Glutamatergic neuron (in vitro differentiated cells): ENCODE measurements around the gene MEIS1. TPM values are rescaled to one million over a fixed set of nuclear protein-coding genes. Genes with fewer than 3 reads are reported as not detected.

Experiments used
- DNase-seq: peaks from one replicate; pipeline ENCODE4 v3.0.0; 2022
- H3K27ac Mint-ChIP-seq: one replicate; pipeline ENCODE4 v1.8.0; 2020; ENCODE audit warnings: mild to moderate bottlenecking, mixed read lengths, inconsistent platforms; ENCODE audit not compliant: unreplicated experiment
- H3K27me3 Mint-ChIP-seq: one replicate; pipeline ENCODE4 v1.8.0; 2020; ENCODE audit warnings: mild to moderate bottlenecking, moderate library complexity, mixed read lengths, inconsistent platforms; ENCODE audit not compliant: unreplicated experiment
- H3K36me3 Mint-ChIP-seq: one replicate; pipeline ENCODE4 v1.8.0; 2020; ENCODE audit warnings: mild to moderate bottlenecking, mixed read lengths, inconsistent platforms; ENCODE audit not compliant: unreplicated experiment
- H3K4me1 Mint-ChIP-seq: one replicate; pipeline ENCODE4 v1.8.0; 2020; ENCODE audit warnings: mild to moderate bottlenecking, low read depth, mixed read lengths, inconsistent platforms; ENCODE audit not compliant: unreplicated experiment
- H3K4me3 Mint-ChIP-seq: one replicate; pipeline ENCODE4 v1.8.0; 2020; ENCODE audit warnings: mild to moderate bottlenecking, mixed read lengths, inconsistent platforms; ENCODE audit not compliant: unreplicated experiment
- H3K9me3 Mint-ChIP-seq: one replicate; pipeline ENCODE4 v1.8.0; 2020; ENCODE audit warnings: mild to moderate bottlenecking, moderate library complexity, mixed read lengths, inconsistent platforms; ENCODE audit not compliant: unreplicated experiment
- total RNA-seq: library from RNA; stranded (reverse); fragmentation: NEBNext Ultra II Directional; extraction: Animal tissue kit (Norgen Biotek cat#: 25700); gene quantifications from one replicate; pipeline ENCODE4 v1.2.1, GENCODE V29; 2021; ENCODE audit not compliant: unreplicated experiment
- TF ChIP-seq, protein P1 (sequence below): fragments of 200-600 bp; sonication (generic); IDR thresholded peaks from one replicate; pipeline ENCODE4 v1.5.0; 2021; ENCODE audit not compliant: partially characterized antibody, unreplicated experiment

Gene MEIS1
- total RNA-seq, 1 donor from 2014 or later, result 4.8 TPM

DNA sequence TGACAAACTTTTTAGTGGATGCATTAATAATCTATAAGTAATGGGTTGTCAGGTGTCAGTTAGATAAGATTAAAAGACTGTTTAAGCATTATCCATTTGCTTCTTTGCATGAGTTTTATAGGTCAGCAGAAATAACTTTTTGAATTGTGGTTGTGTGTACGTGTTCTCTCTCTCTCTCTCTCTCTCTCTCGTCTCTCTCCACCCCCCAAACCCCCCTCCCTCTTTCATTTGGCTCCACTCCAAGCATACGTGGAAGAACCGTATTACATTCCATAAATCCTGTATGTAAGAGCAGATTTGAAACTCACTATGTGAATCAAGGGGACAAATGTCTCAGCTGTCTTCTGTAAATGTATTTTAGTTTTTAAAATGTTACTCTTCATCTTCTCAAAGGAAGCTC lies 120.2 kb downstream of the MEIS1 start:
- Mint-ChIP-seq H3K9me3 (no peaks in the 10 kb centered on the region), H3K27me3 (peaks cover 1% of the 10 kb centered on the region), H3K36me3 (no peaks in the 10 kb centered on the region), H3K27ac (no peak overlapping the region), H3K4me3 (no peak overlapping the region), H3K4me1 (peaks cover 3% of the 10 kb centered on the region)
- TF ChIP-seq, protein P1, sequence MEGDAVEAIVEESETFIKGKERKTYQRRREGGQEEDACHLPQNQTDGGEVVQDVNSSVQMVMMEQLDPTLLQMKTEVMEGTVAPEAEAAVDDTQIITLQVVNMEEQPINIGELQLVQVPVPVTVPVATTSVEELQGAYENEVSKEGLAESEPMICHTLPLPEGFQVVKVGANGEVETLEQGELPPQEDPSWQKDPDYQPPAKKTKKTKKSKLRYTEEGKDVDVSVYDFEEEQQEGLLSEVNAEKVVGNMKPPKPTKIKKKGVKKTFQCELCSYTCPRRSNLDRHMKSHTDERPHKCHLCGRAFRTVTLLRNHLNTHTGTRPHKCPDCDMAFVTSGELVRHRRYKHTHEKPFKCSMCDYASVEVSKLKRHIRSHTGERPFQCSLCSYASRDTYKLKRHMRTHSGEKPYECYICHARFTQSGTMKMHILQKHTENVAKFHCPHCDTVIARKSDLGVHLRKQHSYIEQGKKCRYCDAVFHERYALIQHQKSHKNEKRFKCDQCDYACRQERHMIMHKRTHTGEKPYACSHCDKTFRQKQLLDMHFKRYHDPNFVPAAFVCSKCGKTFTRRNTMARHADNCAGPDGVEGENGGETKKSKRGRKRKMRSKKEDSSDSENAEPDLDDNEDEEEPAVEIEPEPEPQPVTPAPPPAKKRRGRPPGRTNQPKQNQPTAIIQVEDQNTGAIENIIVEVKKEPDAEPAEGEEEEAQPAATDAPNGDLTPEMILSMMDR, result no peak
- DNase-seq, result no peak

DNA sequence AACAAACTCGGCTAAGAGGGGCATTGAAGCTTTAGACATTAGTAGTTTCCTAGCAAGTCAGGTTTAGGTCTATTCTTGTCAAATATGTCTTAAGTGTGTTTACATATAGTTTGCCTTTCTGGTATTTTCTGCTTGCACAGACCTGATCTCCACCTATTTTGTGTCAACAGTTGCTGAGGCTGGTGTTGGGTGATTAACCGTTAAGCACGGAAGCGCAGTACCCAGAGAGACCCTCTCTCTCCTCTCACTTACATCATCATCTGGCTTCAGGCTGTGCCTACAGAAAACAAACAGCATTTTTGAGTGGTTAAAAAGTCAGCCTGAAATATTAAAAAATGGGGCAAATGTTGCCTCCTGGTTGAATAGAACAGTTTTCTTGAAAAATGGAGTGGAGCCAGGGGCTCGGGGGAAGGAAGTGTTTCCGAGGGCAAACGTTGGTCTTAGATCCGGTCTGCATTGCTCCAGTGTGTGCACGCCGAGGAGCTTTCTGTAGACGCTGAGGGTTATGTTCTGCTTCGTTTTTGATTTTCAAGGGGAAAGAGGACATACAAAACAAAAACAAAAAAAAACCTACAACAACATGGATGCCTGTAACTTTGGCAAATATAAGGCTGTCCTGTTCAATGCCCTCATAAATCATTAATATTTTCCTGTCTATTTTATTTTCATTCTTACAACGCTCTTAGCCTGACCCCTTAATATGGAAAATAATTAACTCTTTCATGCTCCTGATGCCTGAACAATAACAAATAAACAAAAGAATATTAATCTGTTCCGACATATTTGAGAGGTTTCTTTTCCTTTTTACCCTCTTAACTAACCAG lies 120.8 kb downstream of the MEIS1 start:
- no peak for DNase-seq
- no peak overlapping the region for H3K27ac Mint-ChIP-seq
- peaks cover 3% of the 10 kb centered on the region for H3K4me1 Mint-ChIP-seq
- TF ChIP-seq, protein P1, result no peak
- H3K27me3 Mint-ChIP-seq, result peaks cover 1% of the 10 kb centered on the region
- H3K9me3 Mint-ChIP-seq, result no peaks in the 10 kb centered on the region
- no peaks in the 10 kb centered on the region for H3K36me3 Mint-ChIP-seq
- no peak overlapping the region for H3K4me3 Mint-ChIP-seq

DNA sequence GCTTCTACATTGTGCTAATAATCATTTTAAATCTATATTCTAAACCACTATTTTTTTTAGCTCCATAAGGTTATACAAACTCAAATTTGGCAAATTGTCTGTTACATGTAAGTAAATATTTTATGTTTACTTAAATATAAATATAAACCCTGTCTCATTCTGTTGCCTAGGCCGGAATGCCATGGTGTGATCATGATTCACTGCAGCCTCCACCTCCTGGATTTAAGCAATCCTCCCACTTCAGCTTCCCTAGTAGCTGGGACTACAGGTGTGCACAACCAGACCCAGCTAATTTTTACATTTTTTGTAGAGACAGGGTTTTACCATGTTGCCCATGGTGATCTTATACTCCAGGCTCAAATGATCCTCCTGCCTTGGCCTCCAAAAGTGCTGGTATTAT lies 124.7 kb downstream of the MEIS1 start:
- no peaks in the 10 kb centered on the region for H3K36me3 Mint-ChIP-seq
- DNase-seq, result no peak
- peaks cover 4% of the 10 kb centered on the region for H3K4me1 Mint-ChIP-seq
- no peak overlapping the region for H3K4me3 Mint-ChIP-seq
- peaks cover 1% of the 10 kb centered on the region for H3K27me3 Mint-ChIP-seq
- no peaks in the 10 kb centered on the region for H3K9me3 Mint-ChIP-seq
- TF ChIP-seq, protein P1, result no peak
- H3K27ac Mint-ChIP-seq, result no peak overlapping the region

DNA sequence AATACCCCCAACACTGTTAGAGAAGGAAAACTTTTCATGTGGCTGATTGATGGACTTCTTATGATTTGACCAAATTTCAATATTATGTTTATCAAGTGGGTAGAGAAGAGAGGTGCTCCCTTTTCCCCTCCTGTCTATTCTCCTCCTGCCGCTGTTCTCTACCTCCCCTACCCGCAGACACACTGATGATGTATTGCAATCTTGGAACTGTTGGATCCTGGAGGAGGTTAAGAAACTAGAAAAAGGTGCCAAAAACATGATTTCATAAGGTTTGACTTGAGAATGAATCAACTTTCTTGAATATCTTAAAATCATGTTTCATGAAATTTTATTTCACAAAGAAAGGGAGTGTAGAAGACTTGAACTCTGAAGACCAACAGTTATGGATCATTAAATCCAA lies 125.8 kb downstream of the MEIS1 start:
- peaks cover 1% of the 10 kb centered on the region for H3K27me3 Mint-ChIP-seq
- peaks cover 3% of the 10 kb centered on the region for H3K4me1 Mint-ChIP-seq
- TF ChIP-seq, protein P1, result no peak
- no peak for DNase-seq
- H3K36me3 Mint-ChIP-seq, result no peaks in the 10 kb centered on the region
- H3K9me3 Mint-ChIP-seq, result no peaks in the 10 kb centered on the region
- no peak overlapping the region for H3K4me3 Mint-ChIP-seq
- H3K27ac Mint-ChIP-seq, result no peak overlapping the region

DNA sequence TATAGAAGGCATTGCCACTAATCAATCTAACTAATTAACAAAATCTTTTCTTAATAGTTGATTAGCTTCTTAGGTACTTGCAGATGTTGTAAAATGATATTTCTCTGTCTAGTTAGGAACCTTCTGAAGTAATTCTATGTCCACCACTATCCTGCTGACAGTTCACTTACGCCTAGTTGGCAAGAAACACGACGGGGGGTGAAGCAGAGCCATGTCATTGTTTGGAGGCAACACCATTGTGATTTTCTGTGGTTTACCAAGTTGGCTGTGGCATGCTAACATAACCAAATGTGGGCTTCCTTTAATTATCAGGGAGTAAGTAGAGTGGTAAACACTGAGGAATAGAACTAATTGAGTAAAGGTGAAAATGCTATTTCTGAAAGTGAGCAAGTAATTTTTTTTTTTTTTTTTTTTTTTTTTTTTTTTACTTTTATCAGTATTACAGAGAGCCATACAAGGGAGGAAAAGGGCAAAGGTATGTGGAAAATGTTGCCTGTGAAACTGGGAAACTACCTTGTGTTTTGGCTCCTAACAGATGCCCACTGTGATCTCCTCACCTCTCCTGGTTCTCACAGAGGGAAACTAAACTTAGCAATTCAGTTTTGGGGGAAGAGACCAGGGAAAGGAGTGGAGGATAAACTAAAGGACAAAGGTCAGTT lies 126.8 kb downstream of the MEIS1 start:
- peaks cover 1% of the 10 kb centered on the region for H3K4me1 Mint-ChIP-seq
- no peaks in the 10 kb centered on the region for H3K9me3 Mint-ChIP-seq
- TF ChIP-seq, protein P1, result no peak
- peaks cover 1% of the 10 kb centered on the region for H3K27me3 Mint-ChIP-seq
- H3K36me3 Mint-ChIP-seq, result no peaks in the 10 kb centered on the region
- DNase-seq, result no peak
- H3K27ac Mint-ChIP-seq, result no peak overlapping the region
- H3K4me3 Mint-ChIP-seq, result no peak overlapping the region
